ENCODE data around the gene EMC9.

The EMC9 gene

GRCh38 chr14:24139272-24139934, 2.0 kb downstream of the EMC9 start:
- H3K27ac ChIP-seq (ENCODE audit: low read length) = peak overlapping the region; percentile 20; the same call in 1 of the 2 replicates

GRCh38 chr14:24138396-24139271, 2.8 kb downstream of the EMC9 start:
- H3K79me2 ChIP-seq (ENCODE audit: insufficient read depth, low read length) = peaks cover 54% of the 10 kb centered on the region
- no peak overlapping the region for H2AFZ ChIP-seq (ENCODE audit: low read depth, low read length)
- ATAC-seq (ENCODE audit: insufficient read depth, low read depth) (no peak), DNase-seq (no peak)
- peak overlapping the region; percentile 10; the same call in 1 of the 2 replicates for H3K9ac ChIP-seq (ENCODE audit: low read depth, low read length)
- peaks cover 44% of the 10 kb centered on the region for H3K36me3 ChIP-seq (ENCODE audit: insufficient read depth, low read length)
- no peaks in the 10 kb centered on the region for H3K9me3 ChIP-seq (ENCODE audit: insufficient read depth, low read length, severe bottlenecking)
- peak overlapping the region; percentile 74; the same call in 1 of the 2 replicates for H3K4me2 ChIP-seq (ENCODE audit: insufficient read depth, low read length)
- H3K27me3 ChIP-seq (ENCODE audit: insufficient read depth, low read length, poor library complexity) = no peaks in the 10 kb centered on the region
- TF ChIP-seq EZH2 (IDR thresholded peaks at IDR 0.05; ENCODE audit: borderline replicate concordance, low read depth, low read length, severe bottlenecking) (no peak), CTCF (IDR thresholded peaks at IDR 0.05; ENCODE audit: borderline replicate concordance, extremely low read depth, low read length, poor library complexity, severe bottlenecking) (no peak)
- H3K4me3 ChIP-seq (ENCODE audit: low read depth in 1 of 2, low read length in 2 of 2) = peak overlapping the region in 1 of 2 experiments; percentile 95; a peak in 2 of 4 replicates
- peaks cover 67% of the 10 kb centered on the region for H3K4me1 ChIP-seq (ENCODE audit: insufficient read depth, low read length)
- H3K27ac ChIP-seq (ENCODE audit: low read length) = no peak overlapping the region
- peaks cover 32% of the 10 kb centered on the region; the same call in 1 of the 2 replicates for H4K20me1 ChIP-seq (ENCODE audit: insufficient read depth, low read length)

More at GRCh38 chr14:24139272-24139934, 2.0 kb downstream of the EMC9 start:
- Histone ChIP-seq H3K27me3 (ENCODE audit: insufficient read depth, low read length, poor library complexity) (no peaks in the 10 kb centered on the region), H3K36me3 (ENCODE audit: insufficient read depth, low read length) (peaks cover 51% of the 10 kb centered on the region), H4K20me1 (ENCODE audit: insufficient read depth, low read length) (peaks cover 32% of the 10 kb centered on the region; the same call in 1 of the 2 replicates), H3K4me2 (ENCODE audit: insufficient read depth, low read length) (peak overlapping the region; percentile 74), H3K9ac (ENCODE audit: low read depth, low read length) (peak overlapping the region; percentile 19; the same call in 1 of the 2 replicates), H3K4me1 (ENCODE audit: insufficient read depth, low read length) (peaks cover 73% of the 10 kb centered on the region), H2AFZ (ENCODE audit: low read depth, low read length) (no peak overlapping the region), H3K79me2 (ENCODE audit: insufficient read depth, low read length) (peaks cover 61% of the 10 kb centered on the region), H3K9me3 (ENCODE audit: insufficient read depth, low read length, severe bottlenecking) (no peaks in the 10 kb centered on the region), H3K4me3 (ENCODE audit: low read depth in 1 of 2, low read length in 2 of 2) (peak overlapping the region in 1 of 2 experiments; percentile 74; a peak in 2 of 4 replicates)
- TF ChIP-seq CTCF (IDR thresholded peaks at IDR 0.05; ENCODE audit: borderline replicate concordance, extremely low read depth, low read length, poor library complexity, severe bottlenecking) (no peak), EZH2 (IDR thresholded peaks at IDR 0.05; ENCODE audit: borderline replicate concordance, low read depth, low read length, severe bottlenecking) (no peak)
- DNase-seq (no peak), ATAC-seq (ENCODE audit: insufficient read depth, low read depth) (no peak)

GRCh38 chr14:24137529-24138395, 3.6 kb downstream of the EMC9 start:
- Histone ChIP-seq H3K27ac (ENCODE audit: low read length) (peak overlapping the region; percentile 93), H3K4me3 (ENCODE audit: low read depth in 1 of 2, low read length in 2 of 2) (peak overlapping the region in 1 of 2 experiments; percentile 95; a peak in 2 of 4 replicates), H2AFZ (ENCODE audit: low read depth, low read length) (no peak overlapping the region), H3K9ac (ENCODE audit: low read depth, low read length) (peak overlapping the region; percentile 100; the same call in 1 of the 2 replicates), H3K79me2 (ENCODE audit: insufficient read depth, low read length) (peaks cover 53% of the 10 kb centered on the region), H4K20me1 (ENCODE audit: insufficient read depth, low read length) (peaks cover 32% of the 10 kb centered on the region; the same call in 1 of the 2 replicates), H3K4me1 (ENCODE audit: insufficient read depth, low read length) (peaks cover 59% of the 10 kb centered on the region), H3K9me3 (ENCODE audit: insufficient read depth, low read length, severe bottlenecking) (no peaks in the 10 kb centered on the region), H3K36me3 (ENCODE audit: insufficient read depth, low read length) (peaks cover 37% of the 10 kb centered on the region), H3K27me3 (ENCODE audit: insufficient read depth, low read length, poor library complexity) (no peaks in the 10 kb centered on the region), H3K4me2 (ENCODE audit: insufficient read depth, low read length) (peak overlapping the region; percentile 74)
- no peak for TF ChIP-seq EZH2 (IDR thresholded peaks at IDR 0.05; ENCODE audit: borderline replicate concordance, low read depth, low read length, severe bottlenecking)
- TF ChIP-seq CTCF (IDR thresholded peaks at IDR 0.05; ENCODE audit: borderline replicate concordance, extremely low read depth, low read length, poor library complexity, severe bottlenecking) = no peak
- DNase-seq (no peak), ATAC-seq (ENCODE audit: insufficient read depth, low read depth) (no peak)

Measured in DND-41 (cell line).